GM12891 (cell line): ENCODE data around the gene UBTF.

Experiments used
- PAX5 ChIP-seq: IDR thresholded peaks from 2 replicates; pipeline ENCODE4 v1.6.1; 2011; ENCODE audit warnings: low read length, moderate library complexity, mild to moderate bottlenecking; ENCODE audit not compliant: insufficient read depth, severe bottlenecking
- POLR2A ChIP-seq: IDR thresholded peaks from 2 replicates; pipeline ENCODE4 v1.6.1; 2011; ENCODE audit warnings: low read depth, low read length, control low read depth
- POLR2AphosphoS5 ChIP-seq: IDR thresholded peaks from 2 replicates; pipeline ENCODE4 v1.6.1; 2011; ENCODE audit warnings: low read depth, low read length, control low read depth
- POU2F2 ChIP-seq: IDR thresholded peaks from 2 replicates; pipeline ENCODE4 v1.6.1; 2011; ENCODE audit warnings: low read depth, mild to moderate bottlenecking, control low read depth, low read length, moderate library complexity
- SPI1 ChIP-seq: IDR thresholded peaks from 2 replicates; pipeline ENCODE4 v1.6.1; 2011; ENCODE audit warnings: low read depth, low read length, control low read depth
- TAF1 ChIP-seq: IDR thresholded peaks from 2 replicates; pipeline ENCODE4 v1.6.1; 2011; ENCODE audit warnings: low read depth, low read length, control low read depth

DNA sequence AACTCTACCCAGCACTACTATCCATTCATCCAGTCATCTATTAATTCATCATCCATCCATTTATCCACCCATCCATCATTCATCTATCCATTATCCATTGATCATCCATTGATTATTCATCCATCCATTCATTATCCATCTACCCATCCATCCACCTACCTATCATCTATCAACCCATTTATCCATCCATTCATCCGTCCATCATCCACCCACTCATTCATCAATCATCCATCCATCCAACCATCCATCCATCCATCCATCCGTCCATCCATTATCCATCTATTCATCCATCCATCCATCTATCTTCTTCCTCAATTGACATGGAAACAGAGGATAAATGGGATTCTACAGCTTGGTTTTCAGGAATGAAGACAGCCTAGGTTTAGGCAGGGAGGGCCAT lies 36.4 kb upstream of the UBTF start:
- TF ChIP-seq POLR2A (no peak), POLR2AphosphoS5 (no peak), SPI1 (no peak), TAF1 (no peak), PAX5 (no peak), POU2F2 (no peak)
